PFSK-1 (cell line): Measurements from ENCODE around the gene ALG8.

Experiments
- FOXP2 ChIP-seq: optimal IDR thresholded peaks from 2 replicates; pipeline ENCODE3; 2011; ENCODE audit warnings: borderline replicate concordance, control low read depth, inconsistent platforms; ENCODE audit not compliant: insufficient read depth; ENCODE audit errors: extremely low read length, extremely low read depth
- POLR2AphosphoS5 ChIP-seq: IDR thresholded peaks from 2 replicates; pipeline ENCODE4 v1.6.1; 2012; ENCODE audit warnings: low read depth, mild to moderate bottlenecking, control low read depth, low read length, moderate library complexity
- SIN3A ChIP-seq: IDR thresholded peaks from 2 replicates; pipeline ENCODE4 v1.6.1; 2012; ENCODE audit warnings: mild to moderate bottlenecking, low read length, moderate library complexity, borderline replicate concordance; ENCODE audit not compliant: insufficient read depth
- TAF1 ChIP-seq: IDR thresholded peaks from 2 replicates; pipeline ENCODE4 v1.6.1; 2012; ENCODE audit warnings: low read length, control low read depth, borderline replicate concordance; ENCODE audit not compliant: insufficient read depth
- TF ChIP-seq, protein P1 (sequence below), 2 experiments: IDR thresholded peaks; 2 replicates each; pipeline versions ENCODE4 v1.6.1 to v1.8.0; 2011 to 2012; ENCODE audit warnings: low read depth in 2 of 2, low read length in 2 of 2, control low read depth in 1 of 2, inconsistent platforms in 1 of 2, mild to moderate bottlenecking in 1 of 2, moderate library complexity in 1 of 2; ENCODE audit not compliant: insufficient read depth in 1 of 2

ALG8 gene

DNA sequence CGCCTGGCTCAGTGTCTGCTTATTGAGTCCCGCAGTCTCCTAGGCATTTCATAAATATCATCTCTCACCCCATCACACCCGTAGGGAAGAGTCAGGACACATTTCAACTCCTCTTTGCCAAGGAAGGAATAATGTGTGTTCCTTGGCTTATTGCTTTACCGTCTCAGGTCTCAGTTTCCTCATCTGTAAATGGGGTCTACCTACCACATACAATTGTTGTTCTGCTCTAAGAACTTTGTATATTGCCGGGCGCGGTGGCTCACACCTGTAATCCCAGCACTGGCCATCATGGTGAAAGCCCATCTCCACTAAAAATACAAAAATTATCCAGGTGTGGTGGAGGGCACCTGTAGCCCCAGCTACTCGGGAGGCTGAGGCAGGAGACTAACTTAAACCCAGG, 78.9 kb downstream of the ALG8 start:
- TF ChIP-seq, protein P1, sequence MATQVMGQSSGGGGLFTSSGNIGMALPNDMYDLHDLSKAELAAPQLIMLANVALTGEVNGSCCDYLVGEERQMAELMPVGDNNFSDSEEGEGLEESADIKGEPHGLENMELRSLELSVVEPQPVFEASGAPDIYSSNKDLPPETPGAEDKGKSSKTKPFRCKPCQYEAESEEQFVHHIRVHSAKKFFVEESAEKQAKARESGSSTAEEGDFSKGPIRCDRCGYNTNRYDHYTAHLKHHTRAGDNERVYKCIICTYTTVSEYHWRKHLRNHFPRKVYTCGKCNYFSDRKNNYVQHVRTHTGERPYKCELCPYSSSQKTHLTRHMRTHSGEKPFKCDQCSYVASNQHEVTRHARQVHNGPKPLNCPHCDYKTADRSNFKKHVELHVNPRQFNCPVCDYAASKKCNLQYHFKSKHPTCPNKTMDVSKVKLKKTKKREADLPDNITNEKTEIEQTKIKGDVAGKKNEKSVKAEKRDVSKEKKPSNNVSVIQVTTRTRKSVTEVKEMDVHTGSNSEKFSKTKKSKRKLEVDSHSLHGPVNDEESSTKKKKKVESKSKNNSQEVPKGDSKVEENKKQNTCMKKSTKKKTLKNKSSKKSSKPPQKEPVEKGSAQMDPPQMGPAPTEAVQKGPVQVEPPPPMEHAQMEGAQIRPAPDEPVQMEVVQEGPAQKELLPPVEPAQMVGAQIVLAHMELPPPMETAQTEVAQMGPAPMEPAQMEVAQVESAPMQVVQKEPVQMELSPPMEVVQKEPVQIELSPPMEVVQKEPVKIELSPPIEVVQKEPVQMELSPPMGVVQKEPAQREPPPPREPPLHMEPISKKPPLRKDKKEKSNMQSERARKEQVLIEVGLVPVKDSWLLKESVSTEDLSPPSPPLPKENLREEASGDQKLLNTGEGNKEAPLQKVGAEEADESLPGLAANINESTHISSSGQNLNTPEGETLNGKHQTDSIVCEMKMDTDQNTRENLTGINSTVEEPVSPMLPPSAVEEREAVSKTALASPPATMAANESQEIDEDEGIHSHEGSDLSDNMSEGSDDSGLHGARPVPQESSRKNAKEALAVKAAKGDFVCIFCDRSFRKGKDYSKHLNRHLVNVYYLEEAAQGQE (IDR thresholded peaks at IDR 0.05; ENCODE audit: insufficient read depth in 1 of 2, low read depth in 2 of 2, low read length in 2 of 2) = no peak
- no peak for TF ChIP-seq FOXP2
- no peak for TF ChIP-seq SIN3A
- TF ChIP-seq TAF1 = no peak
- no peak for TF ChIP-seq POLR2AphosphoS5

DNA sequence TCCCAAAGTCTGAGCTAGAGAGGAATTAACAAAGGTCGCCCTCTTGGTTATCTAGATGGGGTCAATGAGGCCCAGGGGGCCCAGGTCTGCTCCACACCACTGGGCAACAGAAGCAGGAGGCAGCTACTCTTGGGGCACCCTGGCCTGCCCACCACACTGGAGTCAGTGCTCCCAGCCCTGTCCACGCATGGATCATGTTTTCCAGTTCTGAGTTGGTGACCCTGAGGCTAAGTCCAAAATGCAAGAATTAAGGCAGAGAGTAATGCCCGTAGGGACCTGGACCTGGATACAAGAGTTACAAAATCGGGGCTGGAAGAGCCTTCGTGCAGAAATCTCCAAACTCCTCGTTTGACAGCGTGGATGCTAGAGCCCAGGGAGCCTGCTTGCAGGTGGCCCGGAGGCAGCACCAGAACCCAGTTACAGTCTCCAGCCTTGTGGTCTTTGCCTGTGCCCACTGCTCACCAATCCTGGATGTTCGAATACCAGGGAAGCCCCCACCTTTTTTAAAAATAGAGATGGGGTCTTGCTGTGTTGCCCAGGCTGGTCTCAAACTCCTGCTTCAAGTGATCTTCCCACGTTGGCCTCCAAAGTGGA, 81.9 kb downstream of the ALG8 start:
- TF ChIP-seq FOXP2 = no peak
- TF ChIP-seq, protein P1 (IDR thresholded peaks at IDR 0.05; ENCODE audit: insufficient read depth in 1 of 2, low read depth in 2 of 2, low read length in 2 of 2) = no peak
- no peak for TF ChIP-seq POLR2AphosphoS5
- TF ChIP-seq TAF1 = no peak
- no peak for TF ChIP-seq SIN3A

DNA sequence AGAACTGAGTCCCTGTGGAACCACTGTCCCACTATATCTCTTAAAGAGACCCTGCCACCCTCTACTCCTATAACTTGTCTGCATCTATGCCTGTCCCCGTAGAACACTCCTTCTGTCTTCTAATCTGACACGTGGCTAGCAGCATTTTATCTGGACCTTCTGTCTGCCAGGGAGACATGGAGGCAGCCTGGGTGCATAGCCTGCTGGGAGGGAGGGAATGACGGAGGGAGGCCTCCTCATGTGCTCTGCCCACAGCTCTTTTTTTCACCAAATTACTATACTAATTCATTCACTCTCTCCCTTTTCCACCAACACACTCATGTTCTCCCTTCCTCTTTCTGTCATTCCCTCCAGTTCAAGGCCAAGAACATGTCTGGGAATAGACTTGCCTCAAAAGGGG, 83.3 kb downstream of the ALG8 start:
- TF ChIP-seq FOXP2 = no peak

GRCh38 chr11:78054971-78055370, 84.5 kb downstream of the ALG8 start:
- TF ChIP-seq SIN3A (no peak), TAF1 (no peak), FOXP2 (no peak), POLR2AphosphoS5 (no peak)
- TF ChIP-seq, protein P1 (IDR thresholded peaks at IDR 0.05; ENCODE audit: insufficient read depth in 1 of 2, low read depth in 2 of 2, low read length in 2 of 2) = no peak

DNA sequence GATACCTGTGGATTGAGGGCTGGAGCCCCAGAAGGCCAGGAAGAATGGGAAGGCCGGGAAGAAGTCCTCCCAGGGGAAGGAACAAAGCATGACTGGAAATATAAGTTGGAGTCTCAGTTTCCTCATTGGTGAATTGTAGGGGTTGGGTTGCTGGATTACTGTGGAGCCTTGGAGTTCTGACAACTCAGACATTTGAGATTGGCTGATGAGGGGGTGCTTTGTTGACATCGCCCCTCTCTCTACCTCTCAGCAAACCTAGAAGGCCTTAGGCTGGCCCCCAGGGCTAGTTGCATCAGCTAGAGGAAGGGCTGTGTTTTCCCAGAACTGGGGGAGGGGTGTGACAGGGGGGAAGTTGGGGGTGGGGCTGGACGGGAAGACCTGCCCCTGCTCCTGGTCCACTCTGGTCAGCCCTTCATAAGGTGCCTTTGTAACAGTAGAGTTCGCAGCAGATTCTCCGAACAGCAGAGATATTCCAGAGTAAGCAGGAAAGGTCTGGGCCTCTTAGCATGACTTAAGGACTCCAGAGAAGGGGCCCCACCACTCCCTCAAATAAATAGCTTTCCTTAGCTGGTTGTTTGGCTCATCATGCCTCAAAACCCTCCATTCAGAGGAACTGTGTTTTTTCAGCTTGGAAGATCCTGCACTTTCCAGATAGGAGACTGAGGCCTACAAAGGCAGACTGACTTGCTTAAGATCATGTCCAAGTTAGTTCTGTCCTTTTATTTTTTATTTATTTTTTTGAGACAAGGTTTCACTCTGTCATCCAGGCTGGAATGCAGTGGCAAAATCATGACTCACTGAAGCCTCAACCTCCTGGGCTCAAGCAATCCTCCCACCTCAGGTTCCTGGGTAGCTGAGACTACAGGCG, 88.2 kb downstream of the ALG8 start:
- TF ChIP-seq SIN3A (no peak), TAF1 (peak; percentile 33; the same call in 1 of the 2 replicates), POLR2AphosphoS5 (peak; percentile 58), FOXP2 (peak; percentile 42)
